Stimulated activated naive B cell treated with anti-CD40 and anti-IgM and Interleukin-4, amounts not matched to agents 10 μg/mL and 1 μg/mL and 100 μg/mL, for 72 hours (primary cell): ENCODE data around the gene RIN2.

Experiments
- ATAC-seq, 2 donors: fragments of 150-1000 bp; cut with Tn5 transposase; replicated peaks; 2 replicates each; pipeline ENCODE4 v1.10.0; 2021; ENCODE audit warnings: moderate library complexity in 1 of 2
- DNase-seq: peaks from one replicate; pipeline ENCODE4 v3.0.0; 2021
- H3K27ac Mint-ChIP-seq: one replicate; pipeline ENCODE4 v1.8.0; 2022; ENCODE audit warnings: mild to moderate bottlenecking, mixed read lengths
- H3K27me3 Mint-ChIP-seq, 2 donors: one replicate each; pipeline ENCODE4 v1.8.0; 2022; ENCODE audit warnings: mixed read lengths in 2 of 2
- H3K36me3 Mint-ChIP-seq, 2 donors: one replicate each; pipeline ENCODE4 v1.8.0; 2022; ENCODE audit warnings: mixed read lengths in 2 of 2, mild to moderate bottlenecking in 1 of 2
- H3K4me1 Mint-ChIP-seq, 2 donors: one replicate each; pipeline ENCODE4 v1.8.0; 2022; ENCODE audit warnings: mixed read lengths in 2 of 2, mild to moderate bottlenecking in 1 of 2
- H3K4me3 Mint-ChIP-seq, 2 donors: one replicate each; pipeline ENCODE4 v1.8.0; 2022; ENCODE audit warnings: mild to moderate bottlenecking in 2 of 2, mixed read lengths in 2 of 2, moderate library complexity in 1 of 2
- H3K9me3 Mint-ChIP-seq, 2 donors: one replicate each; pipeline ENCODE4 v1.8.0; 2022; ENCODE audit warnings: mixed read lengths in 2 of 2, mild to moderate bottlenecking in 1 of 2

Gene RIN2

GRCh38 chr20:19761841-19762240 is 3.8 kb downstream of the RIN2 start:
- ATAC-seq (no peak), DNase-seq (no peak)
- no peaks in the 10 kb centered on the region for H3K9me3 Mint-ChIP-seq
- H3K4me1 Mint-ChIP-seq, result peaks cover 24 to 33% of the 10 kb centered on the region in 2 donors
- H3K4me3 Mint-ChIP-seq, result no peak overlapping the region
- peaks cover 0 to 4% of the 10 kb centered on the region in 2 donors for H3K36me3 Mint-ChIP-seq
- peaks cover 36 to 45% of the 10 kb centered on the region in 2 donors for H3K27me3 Mint-ChIP-seq
- H3K27ac Mint-ChIP-seq, result no peak overlapping the region

GRCh38 chr20:19764207-19764606 is 6.1 kb downstream of the RIN2 start:
- Mint-ChIP-seq H3K4me3 (no peak overlapping the region), H3K27me3 (peaks cover 42 to 47% of the 10 kb centered on the region in 2 donors), H3K27ac (no peak overlapping the region), H3K9me3 (no peaks in the 10 kb centered on the region), H3K4me1 (peaks cover 16 to 17% of the 10 kb centered on the region in 2 donors), H3K36me3 (peaks cover 0 to 3% of the 10 kb centered on the region in 2 donors)
- no peak for DNase-seq
- peak in 1 of 2 donors; percentile 73 for ATAC-seq

- no peak overlapping the region for H3K27ac Mint-ChIP-seq
- H3K36me3 Mint-ChIP-seq, result peaks cover 0 to 3% of the 10 kb centered on the region in 2 donors
- peaks cover 7 to 12% of the 10 kb centered on the region in 2 donors for H3K4me1 Mint-ChIP-seq
- H3K4me3 Mint-ChIP-seq, result no peak overlapping the region
- ATAC-seq (no peak), DNase-seq (no peak)
- H3K9me3 Mint-ChIP-seq, result no peaks in the 10 kb centered on the region
- peaks cover 46 to 50% of the 10 kb centered on the region in 2 donors for H3K27me3 Mint-ChIP-seq
These were observed 7.2 kb downstream of the RIN2 start for GRCh38 chr20:19765266-19765665.

- H3K27ac Mint-ChIP-seq, result no peak overlapping the region
These were observed 7.9 kb downstream of the RIN2 start for GRCh38 chr20:19765913-19766312.

GRCh38 chr20:19767070-19767469 is 9.0 kb downstream of the RIN2 start:
- peaks cover 47 to 59% of the 10 kb centered on the region in 2 donors for H3K27me3 Mint-ChIP-seq
- no peak overlapping the region for H3K27ac Mint-ChIP-seq
- peaks cover 7 to 8% of the 10 kb centered on the region in 2 donors for H3K4me1 Mint-ChIP-seq
- peaks cover 0 to 3% of the 10 kb centered on the region in 2 donors for H3K36me3 Mint-ChIP-seq
- H3K9me3 Mint-ChIP-seq, result no peaks in the 10 kb centered on the region
- H3K4me3 Mint-ChIP-seq, result no peak overlapping the region
- DNase-seq, result no peak
- ATAC-seq, result no peak

More at GRCh38 chr20:19765913-19766312, 7.9 kb downstream of the RIN2 start:
- H3K36me3 Mint-ChIP-seq, result peaks cover 0 to 3% of the 10 kb centered on the region in 2 donors
- H3K9me3 Mint-ChIP-seq, result no peaks in the 10 kb centered on the region
- H3K4me1 Mint-ChIP-seq, result peaks cover 6 to 7% of the 10 kb centered on the region in 2 donors
- H3K27me3 Mint-ChIP-seq, result peaks cover 40 to 55% of the 10 kb centered on the region in 2 donors
- no peak for ATAC-seq
- no peak for DNase-seq
- H3K4me3 Mint-ChIP-seq, result no peak overlapping the region

- Mint-ChIP-seq H3K36me3 (no peaks in the 10 kb centered on the region), H3K9me3 (no peaks in the 10 kb centered on the region), H3K27ac (peak overlapping the region; percentile 2), H3K4me1 (peaks cover 6 to 8% of the 10 kb centered on the region in 2 donors), H3K4me3 (no peak overlapping the region), H3K27me3 (peaks cover 48 to 59% of the 10 kb centered on the region in 2 donors)
- ATAC-seq (no peak), DNase-seq (no peak)
These were observed 10.3 kb downstream of the RIN2 start for GRCh38 chr20:19768325-19768842.

- H3K9me3 Mint-ChIP-seq, result no peaks in the 10 kb centered on the region
- no peak for ATAC-seq
- DNase-seq, result no peak
- H3K27ac Mint-ChIP-seq, result no peak overlapping the region
- H3K36me3 Mint-ChIP-seq, result no peaks in the 10 kb centered on the region
- H3K27me3 Mint-ChIP-seq, result peaks cover 46 to 62% of the 10 kb centered on the region in 2 donors
- no peak overlapping the region for H3K4me3 Mint-ChIP-seq
- H3K4me1 Mint-ChIP-seq, result peaks cover 4 to 6% of the 10 kb centered on the region in 2 donors
These were observed 11.4 kb downstream of the RIN2 start for GRCh38 chr20:19769507-19769906.

GRCh38 chr20:19770375-19770774 is 12.3 kb downstream of the RIN2 start:
- Mint-ChIP-seq H3K36me3 (no peaks in the 10 kb centered on the region), H3K4me3 (no peak overlapping the region), H3K27ac (no peak overlapping the region), H3K9me3 (no peaks in the 10 kb centered on the region), H3K27me3 (peaks cover 46 to 58% of the 10 kb centered on the region in 2 donors), H3K4me1 (peaks cover 2 to 6% of the 10 kb centered on the region in 2 donors)
- ATAC-seq (no peak), DNase-seq (no peak)

GRCh38 chr20:19771031-19771430 is 13.0 kb downstream of the RIN2 start:
- no peak overlapping the region for H3K4me3 Mint-ChIP-seq
- DNase-seq (no peak), ATAC-seq (no peak)
- H3K27me3 Mint-ChIP-seq, result peaks cover 42 to 52% of the 10 kb centered on the region in 2 donors
- no peaks in the 10 kb centered on the region for H3K36me3 Mint-ChIP-seq
- peaks cover 2 to 6% of the 10 kb centered on the region in 2 donors for H3K4me1 Mint-ChIP-seq
- H3K27ac Mint-ChIP-seq, result no peak overlapping the region
- no peaks in the 10 kb centered on the region for H3K9me3 Mint-ChIP-seq

GRCh38 chr20:19773471-19773870 is 15.4 kb downstream of the RIN2 start:
- H3K36me3 Mint-ChIP-seq, result no peaks in the 10 kb centered on the region
- ATAC-seq (no peak), DNase-seq (no peak)
- H3K4me3 Mint-ChIP-seq, result no peak overlapping the region
- peaks cover 3 to 6% of the 10 kb centered on the region in 2 donors for H3K4me1 Mint-ChIP-seq
- H3K9me3 Mint-ChIP-seq, result no peaks in the 10 kb centered on the region
- no peak overlapping the region for H3K27ac Mint-ChIP-seq
- peaks cover 28 to 45% of the 10 kb centered on the region in 2 donors for H3K27me3 Mint-ChIP-seq

- Mint-ChIP-seq H3K4me1 (peaks cover 3 to 6% of the 10 kb centered on the region in 2 donors), H3K27ac (no peak overlapping the region), H3K4me3 (no peak overlapping the region), H3K9me3 (no peaks in the 10 kb centered on the region), H3K36me3 (no peaks in the 10 kb centered on the region), H3K27me3 (peaks cover 25 to 46% of the 10 kb centered on the region in 2 donors)
- ATAC-seq, result no peak
- no peak for DNase-seq
These were observed 16.3 kb downstream of the RIN2 start for GRCh38 chr20:19774135-19774933.

- ATAC-seq, result no peak
- H3K27me3 Mint-ChIP-seq, result peaks cover 23 to 41% of the 10 kb centered on the region in 2 donors
These were observed 17.5 kb downstream of the RIN2 start for GRCh38 chr20:19775353-19776253.

GRCh38 chr20:19777315-19777714 is 19.3 kb downstream of the RIN2 start:
- Mint-ChIP-seq H3K9me3 (peaks cover 2 to 4% of the 10 kb centered on the region in 2 donors), H3K4me3 (no peak overlapping the region), H3K27me3 (peaks cover 11 to 28% of the 10 kb centered on the region in 2 donors), H3K4me1 (peaks cover 9 to 18% of the 10 kb centered on the region in 2 donors), H3K36me3 (peaks cover 0 to 5% of the 10 kb centered on the region in 2 donors), H3K27ac (no peak overlapping the region)
- no peak for ATAC-seq
- no peak for DNase-seq

More at GRCh38 chr20:19775353-19776253, 17.5 kb downstream of the RIN2 start:
- H3K9me3 Mint-ChIP-seq, result no peaks in the 10 kb centered on the region
- H3K4me3 Mint-ChIP-seq, result no peak overlapping the region
- peaks cover 6 to 18% of the 10 kb centered on the region in 2 donors for H3K4me1 Mint-ChIP-seq
- H3K27ac Mint-ChIP-seq, result no peak overlapping the region
- DNase-seq, result no peak
- H3K36me3 Mint-ChIP-seq, result no peaks in the 10 kb centered on the region

- Mint-ChIP-seq H3K27ac (no peak overlapping the region), H3K27me3 (peaks cover 10 to 26% of the 10 kb centered on the region in 2 donors), H3K9me3 (peaks cover 2 to 4% of the 10 kb centered on the region in 2 donors), H3K36me3 (peaks cover 3 to 5% of the 10 kb centered on the region in 2 donors), H3K4me1 (peaks cover 9 to 18% of the 10 kb centered on the region in 2 donors), H3K4me3 (no peak overlapping the region)
- no peak for DNase-seq
- no peak for ATAC-seq
These were observed 19.9 kb downstream of the RIN2 start for GRCh38 chr20:19777981-19778380.
